Inflammatory macrophage treated with lipopolysaccharide for 4 hours (primary cell): Measurements from ENCODE around the gene SERPINB6.
"Not testable (repeated sequence)": the region's sequence is repeated elsewhere in the genome, so short reads cannot be mapped to it uniquely, and the experiment has no call there.

Experiments
- DNase-seq: peaks from one replicate; pipeline ENCODE4 v3.0.0-alpha.2; 2020

SERPINB6 gene

DNA sequence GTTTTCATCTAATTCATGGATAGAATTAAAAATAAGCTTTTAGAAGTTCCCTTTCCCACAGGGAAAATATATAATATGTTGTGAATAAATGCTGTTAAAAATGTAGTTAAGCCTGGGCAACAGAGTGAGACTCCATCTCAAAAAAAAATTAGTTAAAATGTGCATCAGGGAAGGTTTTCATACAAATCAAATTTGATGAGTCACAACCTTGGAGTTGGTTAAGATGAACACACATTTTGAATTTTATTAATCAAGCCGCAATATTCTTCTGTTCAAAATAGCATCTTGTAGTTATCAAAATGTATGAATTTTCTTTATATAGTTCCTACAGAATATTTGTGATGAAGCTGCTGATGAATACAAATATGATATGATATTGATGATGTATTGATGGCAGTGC lies 37.3 kb downstream of the SERPINB6 start:
- no peak for DNase-seq

DNA sequence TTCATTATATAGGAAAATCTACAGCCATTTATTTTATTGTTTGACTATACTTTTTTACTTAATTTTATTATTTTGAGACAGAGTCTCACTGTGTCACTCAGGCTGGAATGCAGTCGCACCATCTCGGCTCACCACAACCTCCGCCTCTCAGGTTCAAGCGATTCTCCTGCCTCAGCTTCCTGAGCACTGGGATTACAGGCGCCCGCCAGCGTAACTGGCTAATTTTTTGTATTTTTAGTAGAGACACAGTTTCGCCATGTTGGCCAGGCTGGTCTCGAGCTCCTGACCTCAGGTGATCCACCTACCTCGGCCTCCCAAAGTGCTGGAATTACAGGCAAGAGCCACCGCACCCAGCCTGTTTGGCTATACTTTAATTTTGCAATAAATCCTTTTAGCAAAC lies 38.5 kb downstream of the SERPINB6 start:
- DNase-seq = not testable (repeated sequence)

DNA sequence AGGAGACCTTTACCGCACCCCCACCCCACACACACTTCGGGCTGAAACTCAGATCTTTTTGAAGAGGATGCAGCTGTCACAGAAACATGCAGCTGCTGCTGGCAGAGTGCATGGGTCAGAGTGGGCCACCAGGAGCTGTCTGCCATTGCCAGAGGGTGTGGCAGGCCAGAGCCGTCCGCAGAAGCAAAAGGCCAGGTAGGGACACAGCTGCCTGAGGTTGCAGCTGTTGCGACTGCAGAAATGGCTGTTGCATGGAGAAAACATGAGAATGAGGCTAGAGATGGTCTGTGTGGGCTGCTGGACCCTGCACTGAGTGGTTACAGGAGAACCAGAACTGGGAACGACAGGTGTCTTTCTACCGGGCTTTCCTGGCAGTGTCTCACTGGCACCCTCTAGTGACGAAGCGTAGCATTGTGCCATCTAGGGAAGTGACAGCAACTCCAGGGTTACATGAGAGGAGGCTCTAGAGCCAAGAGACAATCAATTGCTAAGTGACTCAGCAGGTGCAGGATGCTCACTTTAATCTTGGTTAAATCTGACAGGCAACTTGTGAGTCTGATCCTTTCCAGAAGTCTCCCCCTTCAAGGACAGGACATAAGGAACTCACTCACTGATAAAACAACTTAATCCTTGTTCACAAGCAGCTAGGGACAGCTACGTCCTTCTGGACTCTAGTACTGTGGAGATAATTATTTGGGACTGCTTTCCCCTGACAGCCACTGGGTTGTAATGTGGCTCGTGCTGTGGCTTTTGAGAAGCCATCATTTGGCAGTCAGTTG lies 39.2 kb downstream of the SERPINB6 start:
- DNase-seq = peak; percentile 81

DNA sequence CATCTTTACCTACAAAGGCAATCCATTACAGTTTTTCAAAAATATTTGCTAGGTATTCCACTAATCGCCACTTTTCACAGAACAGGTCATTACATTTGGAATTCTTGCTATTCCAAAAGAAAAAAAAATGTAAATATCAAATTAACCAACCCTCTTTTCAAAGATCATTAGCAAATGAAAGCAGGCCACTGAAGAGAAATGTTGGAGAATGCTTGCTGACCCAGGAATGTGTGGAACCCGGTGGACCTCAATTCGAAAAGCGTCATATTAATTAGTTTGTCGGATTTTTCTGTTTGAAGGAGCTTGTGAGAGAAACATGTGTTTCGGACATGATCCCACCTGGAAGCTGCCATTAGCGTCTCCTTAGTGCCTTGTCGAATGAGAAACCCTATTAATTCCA lies 40.3 kb downstream of the SERPINB6 start:
- DNase-seq = no peak

DNA sequence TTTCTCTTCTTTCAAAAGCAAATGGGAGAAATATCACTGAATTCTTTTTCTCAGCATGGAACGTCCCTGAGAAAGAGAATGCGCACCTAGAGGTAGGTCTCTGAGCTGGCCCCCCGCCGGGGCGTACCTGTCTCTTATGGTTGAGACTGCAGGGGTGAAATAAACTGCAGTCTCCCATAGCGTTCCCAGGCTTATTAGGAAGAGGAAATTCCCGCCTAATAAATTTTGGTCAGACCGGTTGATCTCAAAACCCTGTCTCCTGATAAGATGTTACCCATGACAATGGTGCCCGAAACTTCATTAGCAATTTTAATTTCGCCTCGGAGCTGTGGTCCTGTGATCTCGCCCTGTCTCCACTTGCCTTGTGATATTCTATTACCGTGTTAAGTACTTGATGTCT lies 43.4 kb downstream of the SERPINB6 start:
- DNase-seq = not testable (repeated sequence)

DNA sequence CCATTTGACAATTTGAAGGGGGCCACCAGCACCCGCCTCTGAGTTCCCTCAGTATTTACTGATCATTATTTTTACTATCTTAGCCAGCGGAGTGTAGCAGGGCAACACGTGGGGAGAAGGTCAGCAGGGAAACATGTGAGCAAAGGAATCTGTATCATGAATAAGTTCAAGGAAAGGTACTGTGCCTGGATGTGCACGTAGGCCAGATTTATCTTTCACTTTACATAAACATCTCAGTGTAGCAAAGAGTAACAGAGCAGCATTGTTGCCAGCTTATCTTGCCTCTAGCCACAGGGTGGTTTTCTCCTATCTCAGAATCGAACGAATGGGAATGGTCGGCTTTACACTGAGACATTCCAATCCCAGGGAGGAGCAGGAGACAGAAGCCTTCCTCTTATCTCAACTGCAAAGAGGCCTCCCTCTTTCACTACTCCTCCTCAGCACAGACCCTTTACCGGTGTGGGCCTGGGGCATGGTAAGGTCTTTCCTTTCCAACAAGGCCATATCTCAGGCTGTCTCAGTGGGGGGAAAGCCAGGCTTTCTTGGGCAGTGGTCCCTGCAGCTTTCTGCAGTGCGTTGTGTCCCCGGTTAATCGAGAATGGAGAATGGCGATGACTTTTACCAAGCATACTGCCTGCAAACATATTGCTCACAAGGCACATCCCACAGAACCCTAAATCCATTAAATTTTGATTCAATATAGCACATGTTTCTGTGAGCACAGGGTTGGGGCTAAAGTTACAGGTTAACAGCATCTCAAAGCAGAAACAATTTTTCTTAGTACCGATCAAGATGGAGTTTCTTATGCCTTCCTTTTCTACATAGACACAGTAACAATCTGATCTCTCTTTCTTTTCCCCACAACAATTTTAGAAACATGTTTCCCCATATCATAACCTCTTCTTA lies 45.3 kb downstream of the SERPINB6 start:
- DNase-seq = not testable (repeated sequence)

DNA sequence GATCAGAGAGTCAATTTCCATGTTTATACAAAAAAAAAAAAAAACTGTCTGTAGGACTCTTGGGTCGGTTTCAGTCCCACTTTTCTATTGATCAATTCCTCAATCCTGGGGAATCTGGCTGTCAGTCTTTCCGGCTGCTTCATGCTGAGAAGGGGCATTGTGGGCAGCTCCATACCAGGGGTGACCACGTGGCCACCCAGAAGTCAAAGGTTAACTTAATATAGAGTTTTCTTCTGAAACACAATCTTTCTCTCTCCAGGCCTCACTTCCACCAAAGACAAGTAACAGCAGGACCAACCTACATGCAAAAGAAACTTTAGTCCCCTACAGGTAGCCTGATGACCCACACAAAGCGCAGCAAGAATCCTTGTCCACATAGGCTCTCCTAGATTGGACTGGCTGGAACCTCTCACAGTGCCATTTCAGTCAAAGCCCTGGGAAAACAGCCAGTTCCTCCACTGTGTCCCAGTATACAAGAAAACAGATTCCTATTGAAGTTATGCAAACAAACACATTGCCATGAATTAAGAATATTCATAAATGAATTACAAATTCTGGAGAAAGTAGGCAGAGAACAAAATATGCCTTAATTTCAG lies 49.7 kb downstream of the SERPINB6 start:
- no peak for DNase-seq

DNA sequence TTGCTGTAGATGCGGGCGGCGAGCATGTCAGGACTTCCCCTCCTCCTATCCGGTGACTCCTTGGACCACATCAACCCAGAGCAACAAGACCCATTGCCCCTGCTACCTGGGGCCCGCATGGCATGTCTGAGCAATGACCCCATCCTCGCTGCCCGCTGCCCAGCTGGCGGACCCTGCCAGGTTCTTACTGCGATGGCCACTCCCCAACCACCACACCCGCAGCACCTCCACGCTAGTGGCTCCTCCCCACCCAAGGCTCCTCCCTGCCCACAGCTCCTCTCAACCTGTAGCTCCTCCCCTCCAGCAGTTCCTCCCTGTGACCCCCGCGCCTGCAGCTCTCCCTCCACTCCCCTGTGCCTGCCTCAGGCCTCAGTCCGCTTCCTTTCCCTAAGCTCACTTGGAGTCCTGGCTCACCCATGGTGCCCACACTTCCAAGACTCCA lies 50.7 kb downstream of the SERPINB6 start:
- DNase-seq = no peak

DNA sequence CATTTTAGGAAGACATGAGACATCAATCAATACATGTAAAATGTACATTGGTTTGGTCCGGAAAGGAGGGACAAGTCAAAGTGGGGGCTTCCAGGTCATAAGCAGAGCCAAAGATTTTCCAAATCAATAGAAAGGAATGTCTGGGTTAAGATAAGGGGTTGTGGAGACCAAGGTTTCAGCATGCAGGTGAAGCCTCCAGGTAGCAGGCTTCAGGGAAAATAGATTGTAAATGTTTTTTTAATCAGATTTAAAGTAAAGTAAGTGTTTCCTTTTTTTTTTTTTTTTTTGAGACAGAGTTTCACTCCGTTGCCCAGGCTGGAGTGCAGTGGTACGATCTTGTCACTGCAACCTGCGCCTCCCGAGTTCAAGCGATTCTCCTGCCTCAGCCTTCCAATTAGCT lies 51.5 kb downstream of the SERPINB6 start:
- DNase-seq = no peak

DNA sequence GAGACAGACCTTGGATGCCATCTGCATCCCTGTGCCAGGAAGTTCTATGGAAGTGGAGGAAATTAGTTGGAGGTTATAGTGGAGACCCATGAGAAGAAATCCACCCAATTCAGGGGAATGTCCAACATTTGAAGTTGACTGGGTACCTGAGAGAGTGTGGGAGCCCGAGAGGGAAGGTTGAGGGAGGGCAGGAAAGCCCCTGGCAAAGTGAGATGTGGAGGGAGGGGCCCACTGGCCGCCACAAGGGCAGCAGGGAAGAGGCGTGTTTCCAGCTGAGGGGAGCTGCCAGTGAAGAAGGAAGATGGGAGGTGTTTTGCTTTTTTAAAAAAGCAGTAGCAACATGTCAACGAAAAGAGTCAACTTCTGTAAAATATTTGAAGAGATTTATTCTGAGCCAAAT lies 52.0 kb downstream of the SERPINB6 start:
- no peak for DNase-seq

DNA sequence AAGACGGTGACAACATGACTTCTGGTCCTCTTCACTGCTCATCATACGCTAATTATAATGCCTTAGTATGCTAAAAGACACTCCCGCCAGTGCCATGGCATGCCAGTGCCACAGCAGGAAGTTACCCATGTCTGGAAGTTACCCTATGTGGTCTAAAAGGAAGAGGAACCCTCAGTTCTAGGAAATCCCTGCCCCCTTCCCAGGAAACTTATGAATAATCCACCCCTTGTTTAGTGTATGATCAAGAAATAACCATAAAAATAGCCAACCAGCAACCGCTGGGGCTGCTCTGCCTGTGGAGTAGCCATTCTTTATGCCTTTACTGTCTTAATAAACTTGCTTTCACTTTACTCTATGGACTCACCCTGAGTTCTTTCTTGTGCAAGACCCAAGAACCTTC lies 52.4 kb downstream of the SERPINB6 start:
- DNase-seq = peak; percentile 91

DNA sequence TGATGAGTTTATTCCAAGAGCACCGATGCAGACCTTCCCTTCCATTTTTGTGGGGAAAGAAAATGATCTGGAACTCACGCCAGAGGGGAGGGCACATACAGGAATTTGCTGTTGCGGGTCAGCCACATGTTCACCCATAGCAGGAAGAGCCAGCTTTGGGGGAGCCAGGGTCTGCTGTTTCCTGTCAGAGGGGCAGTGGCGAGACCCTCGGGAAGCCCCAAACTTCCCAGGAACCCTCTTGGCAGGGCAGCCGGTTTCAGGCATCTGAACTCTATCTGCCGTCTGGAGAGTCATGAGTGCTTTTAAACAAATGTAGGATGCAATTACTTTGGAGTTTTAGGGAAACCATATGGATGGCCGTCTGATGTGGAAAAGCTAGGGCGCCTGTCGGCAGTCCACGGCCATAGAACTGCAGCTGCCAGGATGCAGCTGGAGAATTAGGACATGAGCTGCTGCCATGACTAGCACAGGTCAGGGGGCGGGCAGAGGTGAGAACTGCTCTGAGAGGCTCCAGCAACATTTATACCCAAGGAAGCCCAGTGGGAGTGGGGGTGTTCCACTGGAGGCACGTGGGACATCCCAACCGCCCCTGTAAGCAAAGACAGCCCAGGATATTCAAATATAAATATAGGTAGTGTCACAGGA lies 53.4 kb downstream of the SERPINB6 start:
- DNase-seq = no peak

DNA sequence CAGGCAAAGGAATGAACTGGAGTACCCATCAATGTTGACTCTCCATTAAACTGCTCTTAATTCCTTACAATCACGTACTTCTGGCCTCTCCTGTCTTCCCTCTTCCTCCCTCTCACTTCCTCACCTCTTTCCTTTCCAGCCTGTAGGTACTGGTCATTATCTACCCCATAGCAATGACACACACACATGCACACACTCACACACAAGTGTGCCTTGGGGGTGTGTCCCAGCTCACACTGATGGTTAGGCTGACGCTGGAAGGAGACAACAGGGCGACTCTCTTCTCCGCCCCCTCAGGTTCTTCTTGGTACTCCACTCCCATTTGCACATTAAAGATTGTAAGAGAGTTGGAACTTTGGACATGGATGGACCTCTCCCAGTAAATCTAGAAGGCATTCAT lies 54.3 kb downstream of the SERPINB6 start:
- DNase-seq = no peak

DNA sequence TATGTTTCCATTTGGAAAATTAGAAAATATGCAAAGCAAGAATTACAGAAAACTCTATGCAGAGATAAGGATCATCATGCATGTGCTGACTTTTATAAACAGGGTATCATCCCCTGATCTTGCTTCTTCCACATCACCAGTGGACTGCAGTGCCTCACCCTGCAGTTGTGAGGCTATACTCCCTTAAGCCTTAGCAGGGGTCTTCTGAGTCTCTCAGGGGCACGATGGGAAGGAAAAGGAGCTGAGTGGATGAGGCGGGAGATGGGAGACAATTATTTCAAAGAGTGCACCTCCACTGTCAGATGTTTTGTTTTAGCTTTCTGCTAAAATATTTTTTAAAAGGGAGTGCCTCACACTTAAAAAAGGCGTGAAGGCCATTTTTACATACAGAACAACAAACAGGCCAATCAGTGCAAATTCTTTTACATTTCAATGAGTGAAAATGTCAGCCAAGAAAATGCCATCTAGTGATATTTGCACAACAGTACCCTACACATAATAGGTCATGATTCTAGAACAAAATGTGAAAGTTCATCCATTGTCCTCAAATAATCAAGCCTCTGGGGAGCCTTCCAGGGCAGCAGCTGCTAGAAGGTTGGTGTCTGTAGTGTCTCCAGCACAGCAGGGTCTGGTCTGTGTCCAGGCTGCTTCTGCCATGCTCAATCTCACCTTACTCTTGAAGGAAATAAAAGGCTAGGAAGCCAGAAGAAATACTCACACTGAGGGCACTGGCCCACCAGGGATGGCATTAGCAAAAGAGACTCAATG lies 55.0 kb downstream of the SERPINB6 start:
- DNase-seq = no peak

DNA sequence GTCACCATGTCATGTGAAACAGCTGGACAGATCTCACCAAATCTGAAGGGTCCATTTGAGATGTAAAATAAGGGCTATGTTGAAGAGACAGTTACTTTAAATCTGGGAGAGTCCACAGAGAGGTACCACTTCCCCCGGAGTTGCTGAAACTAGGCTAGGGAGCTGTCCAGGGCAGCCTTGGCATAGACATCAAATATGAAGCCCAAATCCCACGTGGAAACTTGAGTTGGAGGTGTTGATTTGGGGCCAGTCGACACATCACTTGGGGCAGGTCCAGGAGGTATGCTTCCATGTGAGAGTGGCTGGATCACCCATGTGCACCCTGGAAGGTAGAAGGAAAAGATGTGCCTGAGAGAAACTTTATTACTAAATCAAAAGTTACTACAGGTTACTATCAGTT lies 56.2 kb downstream of the SERPINB6 start:
- no peak for DNase-seq

DNA sequence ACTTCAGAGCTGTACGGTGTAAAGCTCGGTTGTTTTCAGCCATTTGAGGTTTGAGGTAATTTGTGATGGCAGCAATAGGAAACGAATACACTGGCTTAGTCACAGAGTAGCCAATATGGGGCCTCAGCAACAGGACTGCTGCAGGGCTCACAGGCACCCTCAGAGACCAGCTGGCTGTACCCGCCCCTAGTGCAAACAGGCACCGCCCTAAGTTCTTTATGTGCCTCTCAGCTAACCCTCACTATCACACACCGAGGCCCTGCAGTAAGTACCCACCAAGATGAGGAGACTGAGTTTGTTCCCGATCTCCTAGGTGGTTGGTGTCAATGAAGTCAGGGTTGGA lies 57.1 kb downstream of the SERPINB6 start:
- DNase-seq = no peak

DNA sequence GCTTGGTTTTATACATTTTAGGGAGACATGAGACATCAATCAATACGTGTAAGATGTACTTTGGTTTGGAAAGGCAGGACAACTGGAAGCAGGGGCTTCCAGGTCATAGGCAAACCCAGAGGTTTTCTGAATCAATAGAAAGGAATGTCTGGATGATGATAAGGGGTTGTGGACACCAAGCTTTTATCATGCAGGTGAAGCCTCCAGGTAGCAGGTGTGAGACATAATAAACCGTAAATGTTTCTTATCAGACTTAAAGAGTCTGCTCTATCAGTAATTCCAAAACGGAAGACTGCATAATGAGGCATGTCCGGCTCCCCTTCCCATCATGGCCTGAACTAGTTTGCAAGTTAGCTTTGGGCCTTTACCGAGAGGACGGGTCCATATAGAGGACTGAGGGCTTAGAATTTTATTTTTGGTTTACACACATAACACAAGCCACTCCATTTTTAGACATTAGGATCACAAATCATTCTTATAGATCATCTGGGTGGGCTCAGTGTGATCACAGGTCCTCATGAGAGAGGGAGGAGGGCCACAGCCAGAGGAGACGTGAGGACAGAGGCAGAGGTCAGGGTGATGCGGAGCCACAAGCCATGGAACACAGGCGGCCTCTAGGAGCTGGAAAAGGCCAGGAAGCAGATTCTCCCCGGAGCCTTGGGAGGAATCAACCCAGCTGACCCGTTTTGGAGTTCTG lies 57.6 kb downstream of the SERPINB6 start:
- DNase-seq = no peak

DNA sequence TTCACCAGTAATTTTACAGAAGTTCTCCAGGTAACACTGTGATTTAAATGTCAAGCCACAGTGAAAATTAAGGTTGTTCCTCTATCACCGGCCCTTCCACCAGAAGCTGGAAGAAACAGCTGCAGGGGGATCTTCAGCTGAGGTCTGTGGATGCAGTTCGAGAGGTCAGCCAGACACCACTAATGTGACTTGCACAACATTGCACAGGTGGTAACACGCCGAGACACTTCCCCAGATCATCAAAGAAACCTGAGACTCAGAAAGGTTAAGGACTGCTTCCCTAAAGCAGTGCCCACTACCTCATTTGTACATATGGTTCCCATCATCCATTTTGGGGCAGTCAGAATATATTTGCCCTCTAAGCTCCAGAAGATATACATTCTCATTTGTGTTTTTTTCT lies 60.2 kb downstream of the SERPINB6 start:
- DNase-seq = no peak

DNA sequence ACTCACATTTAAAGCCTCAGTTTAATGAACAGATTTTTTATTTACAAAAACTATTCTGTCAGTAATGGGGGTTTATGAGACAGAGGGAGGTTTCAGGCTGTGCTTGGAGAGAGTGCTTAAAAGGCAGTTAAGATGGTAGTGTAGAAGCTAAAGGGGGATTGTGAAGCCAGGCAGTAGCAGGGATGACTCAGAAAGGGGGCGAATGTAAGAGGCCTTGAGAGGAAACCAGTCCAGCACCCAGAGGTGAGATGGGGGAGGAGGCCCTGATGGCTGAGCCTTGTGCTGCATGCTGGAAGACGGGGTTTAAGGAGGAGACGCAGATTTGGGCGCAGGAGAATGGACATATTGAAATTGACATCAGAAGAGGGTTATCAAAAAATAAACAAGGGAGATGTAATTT lies 61.6 kb downstream of the SERPINB6 start:
- no peak for DNase-seq

DNA sequence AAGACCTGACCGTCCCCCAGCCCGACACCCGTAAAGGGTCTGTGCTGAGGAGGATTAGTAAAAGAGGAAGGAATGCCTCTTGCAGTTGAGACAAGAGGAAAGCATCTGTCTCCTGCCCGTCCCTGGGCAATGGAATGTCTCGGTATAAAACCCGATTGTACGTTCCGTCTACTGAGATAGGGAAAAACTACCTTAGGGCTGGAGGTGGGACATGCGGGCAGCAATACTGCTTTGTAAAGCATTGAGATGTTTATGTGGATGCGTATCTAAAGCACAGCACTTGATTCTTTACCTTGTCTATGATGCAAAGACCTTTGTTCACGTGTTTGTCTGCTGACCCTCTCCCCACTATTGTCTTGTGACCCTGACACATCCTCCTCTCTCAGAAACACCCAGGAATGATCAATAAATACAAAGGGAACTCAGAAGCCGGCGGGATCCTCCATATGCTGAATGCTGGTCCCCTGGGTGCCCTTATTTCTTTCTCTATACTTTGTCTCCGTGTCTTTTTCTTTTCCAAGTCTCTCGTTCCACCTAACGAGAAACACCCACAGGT lies 62.2 kb downstream of the SERPINB6 start:
- DNase-seq = not testable (repeated sequence)

DNA sequence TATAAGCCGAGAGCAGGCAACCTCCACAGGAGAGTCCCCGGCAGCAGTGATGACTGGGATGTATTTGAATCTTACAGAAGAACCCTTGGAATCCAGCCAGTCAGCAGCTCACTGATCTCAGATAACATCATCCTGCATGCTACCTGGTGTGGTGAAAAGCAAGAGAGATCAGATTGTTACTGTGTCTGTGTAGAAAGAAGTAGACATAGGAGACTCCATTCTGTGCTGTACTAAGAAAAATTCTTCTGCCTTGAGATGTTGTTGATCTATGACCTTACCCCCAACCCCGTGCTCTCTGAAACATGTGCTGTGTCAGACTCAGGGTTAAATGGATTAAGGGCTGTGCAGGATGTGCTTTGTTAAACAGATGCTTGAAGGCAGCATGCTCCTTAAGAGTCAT lies 62.9 kb downstream of the SERPINB6 start:
- not testable (repeated sequence) for DNase-seq
